ENCODE results near the gene SLC28A1.

DNA sequence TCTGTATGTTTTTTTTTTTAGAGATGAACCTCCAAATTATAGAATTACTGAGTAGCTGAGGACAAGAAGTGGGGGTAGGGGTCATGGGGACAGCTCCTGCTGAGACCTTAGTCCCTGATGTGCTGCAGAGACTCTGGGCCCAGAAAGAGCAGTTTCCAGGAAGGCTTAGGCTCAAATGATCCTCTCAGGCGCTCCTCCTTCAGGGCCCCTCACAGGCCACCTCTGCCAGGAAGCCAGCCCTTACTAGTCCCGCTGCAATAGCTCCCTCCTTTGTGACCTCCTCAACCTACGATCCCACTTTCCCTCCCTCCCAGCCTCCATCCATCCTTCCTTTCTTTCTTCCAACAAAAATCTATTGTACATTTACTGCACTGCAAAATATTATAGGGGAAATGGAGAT, 24.6 kb downstream of the SLC28A1 start:
- no peak for TF ChIP-seq POLR2A (IDR thresholded peaks at IDR 0.05; ENCODE audit: extremely low read depth, insufficient read length)
- TF ChIP-seq, protein P1, sequence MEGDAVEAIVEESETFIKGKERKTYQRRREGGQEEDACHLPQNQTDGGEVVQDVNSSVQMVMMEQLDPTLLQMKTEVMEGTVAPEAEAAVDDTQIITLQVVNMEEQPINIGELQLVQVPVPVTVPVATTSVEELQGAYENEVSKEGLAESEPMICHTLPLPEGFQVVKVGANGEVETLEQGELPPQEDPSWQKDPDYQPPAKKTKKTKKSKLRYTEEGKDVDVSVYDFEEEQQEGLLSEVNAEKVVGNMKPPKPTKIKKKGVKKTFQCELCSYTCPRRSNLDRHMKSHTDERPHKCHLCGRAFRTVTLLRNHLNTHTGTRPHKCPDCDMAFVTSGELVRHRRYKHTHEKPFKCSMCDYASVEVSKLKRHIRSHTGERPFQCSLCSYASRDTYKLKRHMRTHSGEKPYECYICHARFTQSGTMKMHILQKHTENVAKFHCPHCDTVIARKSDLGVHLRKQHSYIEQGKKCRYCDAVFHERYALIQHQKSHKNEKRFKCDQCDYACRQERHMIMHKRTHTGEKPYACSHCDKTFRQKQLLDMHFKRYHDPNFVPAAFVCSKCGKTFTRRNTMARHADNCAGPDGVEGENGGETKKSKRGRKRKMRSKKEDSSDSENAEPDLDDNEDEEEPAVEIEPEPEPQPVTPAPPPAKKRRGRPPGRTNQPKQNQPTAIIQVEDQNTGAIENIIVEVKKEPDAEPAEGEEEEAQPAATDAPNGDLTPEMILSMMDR (IDR thresholded peaks at IDR 0.05; ENCODE audit: low read depth, low read length), result no peak
